GM10847 (cell line): ENCODE results near the gene LBHD1.
A peak's percentile ranks its signal among the peaks of the same experiment; 100 is the strongest.

Experiments
- POLR2A ChIP-seq: IDR thresholded peaks from 2 replicates; pipeline ENCODE4 v1.6.1; 2011; ENCODE audit not compliant: insufficient read length; ENCODE audit errors: extremely low read depth

LBHD1 gene

GRCh38 chr11:62647609-62648005 lies 24.5 kb downstream of the LBHD1 start:
- TF ChIP-seq POLR2A = no peak

GRCh38 chr11:62646825-62647608 lies 25.1 kb downstream of the LBHD1 start:
- TF ChIP-seq POLR2A = no peak

DNA sequence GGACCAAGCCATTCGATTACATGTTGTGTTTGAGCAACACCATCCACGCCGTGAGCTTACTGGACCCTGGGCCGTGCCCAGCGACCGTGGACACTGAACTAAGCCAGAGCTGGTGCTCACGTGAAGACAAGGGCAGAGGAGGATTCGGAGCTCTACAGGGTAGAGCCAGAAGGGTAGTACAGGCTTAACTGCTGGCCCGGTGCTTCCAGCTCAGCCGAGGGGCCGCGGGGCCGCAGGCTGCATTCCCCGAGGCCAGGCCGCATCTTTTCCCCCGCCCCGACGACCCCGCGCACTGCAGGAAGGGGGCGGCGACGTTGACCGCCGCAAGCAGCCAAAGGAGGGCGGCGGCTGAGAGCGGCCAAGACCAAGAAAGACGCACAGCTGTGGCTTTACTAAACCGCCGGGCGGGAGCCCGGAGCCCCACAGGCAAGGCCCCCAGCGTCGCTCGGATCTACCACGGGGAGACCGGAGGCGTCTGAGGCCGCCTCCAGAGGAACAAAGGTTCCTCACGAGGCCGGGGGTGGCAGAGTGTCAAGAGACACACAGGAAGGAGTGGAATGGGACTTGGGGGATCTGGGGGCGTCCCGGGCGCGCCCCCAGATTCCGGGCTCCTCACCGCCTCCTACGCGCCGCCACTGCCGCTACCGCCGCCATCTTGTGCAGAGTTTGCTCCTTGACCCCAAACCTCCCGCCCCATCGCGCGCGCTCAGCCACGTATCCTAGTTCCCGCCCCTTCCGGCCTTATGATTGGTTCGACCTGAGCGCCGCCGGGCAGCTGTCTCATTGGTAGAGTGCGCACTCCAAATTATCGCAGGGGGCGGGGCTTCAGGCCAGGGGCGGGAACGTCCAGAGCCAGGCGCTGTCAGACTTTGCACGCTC lies 25.9 kb downstream of the LBHD1 start, which contains the start of gene GANAB:
GANAB (minus strand) TSS at position 668 of the 879 bp plus-strand sequence; CDS start at position 654, 14 bp downstream.
- peak; percentile 92 for TF ChIP-seq POLR2A

DNA sequence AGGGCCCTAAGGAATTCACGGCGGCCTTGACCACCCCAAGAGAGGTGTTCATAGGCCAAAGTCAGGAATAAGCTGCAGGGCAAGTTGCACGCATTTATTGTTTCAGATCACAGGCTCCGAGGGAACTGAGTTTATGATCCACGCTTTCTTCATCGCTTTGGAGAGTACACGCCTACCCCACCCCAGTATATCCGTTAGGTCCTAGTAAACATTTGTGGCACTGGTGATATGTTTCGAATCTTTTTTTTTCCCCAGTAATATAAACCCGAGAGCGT lies 26.5 kb downstream of the LBHD1 start:
- TF ChIP-seq POLR2A = no peak

DNA sequence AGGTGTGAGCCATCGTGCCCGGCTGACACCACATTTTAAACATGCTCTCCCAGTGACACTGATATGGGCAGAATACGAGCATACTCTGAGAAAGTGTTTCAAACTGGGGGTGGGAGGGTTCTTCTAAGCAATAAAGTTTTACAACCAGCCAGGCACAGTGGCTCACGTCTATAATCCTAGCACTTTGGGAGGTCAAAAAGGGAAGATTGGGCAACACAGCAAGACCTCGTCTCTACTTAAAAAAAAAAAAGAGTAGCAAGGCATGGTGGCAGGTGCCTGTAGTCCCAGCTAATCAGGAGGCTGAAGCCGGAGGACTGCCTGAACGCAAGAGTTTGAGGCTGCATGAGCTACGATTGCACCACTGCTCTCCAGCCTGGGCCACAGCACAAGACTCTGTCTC lies 27.8 kb downstream of the LBHD1 start:
- TF ChIP-seq POLR2A = no peak

GRCh38 chr11:62632492-62632891 lies 39.6 kb downstream of the LBHD1 start:
- no peak for TF ChIP-seq POLR2A

GRCh38 chr11:62627713-62628112 lies 44.4 kb downstream of the LBHD1 start:
- TF ChIP-seq POLR2A = no peak

GRCh38 chr11:62622476-62623089 lies 49.5 kb downstream of the LBHD1 start:
- no peak for TF ChIP-seq POLR2A

DNA sequence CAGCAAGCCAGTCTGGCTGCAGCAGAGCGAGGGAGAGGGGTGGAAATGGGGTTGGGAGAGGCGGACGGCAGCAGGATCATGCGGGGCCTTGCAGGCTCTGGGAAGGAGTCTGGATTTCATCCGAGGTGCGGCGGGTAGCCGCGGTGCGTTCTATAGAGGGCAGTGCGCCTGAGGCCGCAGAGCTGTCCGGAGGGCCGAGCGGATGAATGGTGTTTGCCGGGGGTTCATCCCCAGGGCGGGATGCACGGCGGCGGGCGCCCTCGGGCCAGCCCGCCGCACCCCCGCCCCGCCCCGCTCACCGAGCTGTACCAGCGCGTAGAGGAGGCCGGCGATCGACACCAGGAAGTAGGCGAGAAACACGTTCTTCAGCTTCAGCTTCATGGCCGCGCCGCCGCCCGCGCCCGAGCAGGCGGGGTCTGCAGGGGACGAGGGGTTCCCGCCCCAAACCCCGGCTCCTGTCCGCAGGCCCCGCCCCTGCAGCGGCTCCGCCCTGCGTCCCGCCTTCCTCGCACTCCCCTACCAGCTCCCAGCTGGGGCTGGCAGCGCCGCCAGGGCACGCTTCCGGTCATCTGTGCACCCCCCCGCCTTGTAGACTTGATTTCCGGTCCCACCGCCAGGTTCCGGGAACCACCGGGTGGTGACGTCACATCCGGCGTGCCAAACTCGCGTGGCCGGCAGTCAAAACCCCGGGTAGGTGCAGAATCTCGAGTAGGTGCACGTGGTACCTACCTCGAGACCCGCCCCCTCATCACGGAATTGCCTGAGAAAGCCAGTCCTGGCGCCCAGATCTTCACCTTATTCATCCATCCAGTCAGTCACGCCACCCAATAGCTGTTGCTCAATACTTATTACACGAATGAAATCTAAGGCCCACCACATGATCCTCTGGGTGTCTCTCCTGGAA lies 50.2 kb downstream of the LBHD1 start, which contains the start of gene B3GAT3:
B3GAT3 (minus strand) TSS at position 420 of the 904 bp plus-strand sequence; CDS start at position 381, 39 bp downstream.
- TF ChIP-seq POLR2A = peak; percentile 67

DNA sequence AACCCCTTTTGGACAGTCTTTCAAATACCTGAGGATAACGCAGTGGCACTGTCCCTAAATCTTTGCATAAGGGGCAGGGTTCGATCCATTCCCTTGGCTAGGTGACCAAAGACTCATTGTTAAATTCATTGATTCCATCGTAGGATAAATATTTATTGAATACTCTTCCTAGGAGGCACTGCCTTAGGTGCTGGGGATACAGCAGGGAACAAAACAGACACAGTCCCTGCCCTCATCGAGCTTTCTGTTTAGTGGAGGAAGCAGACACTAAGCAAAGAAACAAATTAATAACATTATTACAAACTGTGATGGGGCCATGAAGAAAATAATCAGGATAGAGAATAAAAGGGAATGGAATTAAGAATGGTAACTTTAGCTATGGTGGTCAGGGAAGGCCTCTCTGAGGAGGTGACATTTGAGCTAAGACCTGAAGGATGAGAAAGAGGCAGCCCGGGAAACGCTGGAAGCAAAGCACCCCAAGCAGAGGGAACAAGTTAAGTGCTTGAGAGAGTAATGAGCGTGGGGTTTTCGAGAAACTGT lies 51.0 kb downstream of the LBHD1 start:
- no peak for TF ChIP-seq POLR2A

DNA sequence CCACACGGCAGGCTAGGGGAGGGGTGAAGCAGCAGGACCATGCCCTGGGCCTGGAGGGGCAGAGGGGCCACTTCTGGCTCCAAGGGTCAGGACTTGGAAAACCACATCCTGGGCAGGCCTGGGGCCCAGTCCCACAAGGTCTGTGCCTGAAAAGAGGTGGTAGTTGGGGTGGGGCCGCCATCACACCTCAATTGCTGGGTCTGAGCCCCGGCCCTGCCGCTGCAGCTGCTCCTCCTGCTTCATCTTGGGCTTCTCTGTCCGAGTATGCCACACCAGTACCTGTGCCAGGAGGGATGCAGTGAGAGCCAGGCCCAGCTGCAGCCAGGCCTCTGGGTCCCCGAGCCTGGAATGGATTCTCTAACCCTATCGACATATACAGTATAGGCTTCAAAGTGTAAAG lies 56.5 kb downstream of the LBHD1 start:
- TF ChIP-seq POLR2A = no peak

GRCh38 chr11:62614275-62614674 lies 57.8 kb downstream of the LBHD1 start:
- no peak for TF ChIP-seq POLR2A

DNA sequence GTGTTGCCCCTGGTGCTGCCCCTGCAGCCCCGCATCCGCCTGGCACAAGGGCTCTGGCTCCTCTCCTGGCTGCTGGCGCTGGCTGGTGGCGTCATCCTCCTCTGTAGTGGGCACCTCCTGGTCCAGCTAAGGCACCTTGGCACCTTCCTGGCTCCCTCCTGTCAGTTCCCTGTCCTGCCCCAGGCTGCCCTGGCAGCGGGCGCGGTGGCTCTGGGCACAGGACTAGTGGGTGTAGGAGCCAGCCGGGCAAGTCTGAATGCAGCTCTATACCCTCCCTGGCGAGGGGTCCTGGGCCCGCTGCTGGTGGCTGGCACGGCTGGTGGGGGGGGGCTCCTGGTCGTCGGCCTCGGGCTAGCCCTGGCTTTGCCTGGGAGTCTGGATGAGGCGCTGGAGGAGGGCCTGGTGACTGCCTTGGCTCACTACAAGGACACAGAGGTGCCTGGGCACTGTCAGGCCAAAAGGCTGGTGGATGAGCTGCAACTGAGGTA lies 58.7 kb downstream of the LBHD1 start:
- TF ChIP-seq POLR2A = no peak
